Neural cell (in vitro differentiated cells): Measurements from ENCODE around the gene FTCD. TPM values are rescaled to one million over a fixed set of nuclear protein-coding genes. Genes with fewer than 3 reads are reported as not detected.

ENCODE experiments used
- H2AFZ ChIP-seq: fragments of 200-600, 300-800 bp; sonication (generic), shearing (Covaris generic); 2 replicates; pipeline ENCODE4 v1.6.0; 2014; ENCODE audit warnings: low read depth, mild to moderate bottlenecking, antibody characterized with exemption, low read length, moderate library complexity
- H3F3A ChIP-seq: fragments of 200-600 bp; shearing (Covaris generic); 2 replicates; pipeline ENCODE4 v1.6.1; 2016; ENCODE audit warnings: mild to moderate bottlenecking, moderate library complexity, mixed read lengths, antibody characterized with exemption, low read length; ENCODE audit not compliant: insufficient read depth, poor library complexity, severe bottlenecking
- H3K27ac ChIP-seq: fragments of 200-600, 300-800 bp; sonication (generic), shearing (Covaris generic); 2 replicates; pipeline ENCODE4 v1.5.1; 2014; ENCODE audit warnings: mild to moderate bottlenecking, low read length, moderate library complexity
- H3K27me3 ChIP-seq: fragments of 300-800, 200-600 bp; sonication (generic), shearing (Covaris generic); 2 replicates; pipeline ENCODE4 v1.6.0; 2014; ENCODE audit warnings: mild to moderate bottlenecking, low read depth, low read length, moderate library complexity; ENCODE audit not compliant: insufficient read depth
- H3K36me3 ChIP-seq: fragments of 300-800, 200-600 bp; sonication (generic), shearing (Covaris generic); 2 replicates; pipeline ENCODE4 v1.5.1; 2014; ENCODE audit warnings: mild to moderate bottlenecking, antibody characterized with exemption, low read length, moderate library complexity; ENCODE audit not compliant: insufficient read depth
- H3K4me2 ChIP-seq: fragments of 300-800, 200-600 bp; sonication (generic), shearing (Covaris generic); 2 replicates; pipeline ENCODE4 v1.6.0; 2014; ENCODE audit warnings: mild to moderate bottlenecking, low read length
- H3K4me3 ChIP-seq: fragments of 300-800, 200-600 bp; sonication (generic), shearing (Covaris generic); 2 replicates; pipeline ENCODE4 v1.5.1; 2014; ENCODE audit warnings: mild to moderate bottlenecking, low read length, moderate library complexity
- H3K79me2 ChIP-seq: fragments of 200-600 bp; shearing (Covaris generic); replicated peaks from 2 replicates; pipeline ENCODE4 v1.6.0; 2014; ENCODE audit warnings: mild to moderate bottlenecking, low read length, moderate library complexity; ENCODE audit not compliant: insufficient read depth
- H3K9ac ChIP-seq: fragments of 300-800, 200-600 bp; sonication (generic), shearing (Covaris generic); 2 replicates; pipeline ENCODE4 v1.6.1; 2016; ENCODE audit warnings: mild to moderate bottlenecking, low read length, mixed read lengths
- H3K9me2 ChIP-seq: fragments of 200-600 bp; shearing (Covaris generic); 2 replicates; pipeline ENCODE4 v1.6.1; 2016; ENCODE audit warnings: mild to moderate bottlenecking, low read length, mixed read lengths; ENCODE audit not compliant: insufficient read depth
- H3K9me3 ChIP-seq: fragments of 200-600, 300-800 bp; sonication (generic), shearing (Covaris generic); 2 replicates; pipeline ENCODE4 v1.6.1; 2016; ENCODE audit warnings: mild to moderate bottlenecking, mixed run types, low read length, moderate library complexity, mixed read lengths
- H4K20me1 ChIP-seq: fragments of 200-600 bp; shearing (Covaris generic); 2 replicates; pipeline ENCODE4 v1.6.1; 2016; ENCODE audit warnings: mild to moderate bottlenecking, mixed run types; ENCODE audit not compliant: insufficient read depth
- EP300 ChIP-seq: fragments of 450-650 bp; conservative IDR thresholded peaks from 2 replicates; pipeline ENCODE4 v1.6.1; 2014; ENCODE audit warnings: antibody characterized with exemption, mild to moderate bottlenecking, moderate library complexity; ENCODE audit not compliant: poor library complexity, severe bottlenecking
- EZH2 ChIP-seq: fragments of 200-600, 300-800 bp; shearing (Covaris generic), sonication (generic); IDR thresholded peaks from 2 replicates; pipeline ENCODE4 v1.6.1; 2014; ENCODE audit warnings: antibody characterized with exemption, low read length, borderline replicate concordance, mild to moderate bottlenecking; ENCODE audit not compliant: insufficient read depth, poor library complexity, severe bottlenecking
- MXI1 ChIP-seq: fragments of 450-650 bp; conservative IDR thresholded peaks from 2 replicates; pipeline ENCODE4 v1.6.1; 2014; ENCODE audit warnings: antibody characterized with exemption, mild to moderate bottlenecking; ENCODE audit not compliant: poor library complexity, severe bottlenecking
- POLR2AphosphoS5 ChIP-seq: IDR thresholded peaks from 2 replicates; pipeline ENCODE4 v1.6.1; 2012
- RAD21 ChIP-seq: fragments of 450-650 bp; conservative IDR thresholded peaks from 2 replicates; pipeline ENCODE4 v1.6.1; 2014; ENCODE audit warnings: antibody characterized with exemption, mild to moderate bottlenecking, moderate library complexity
- SMC3 ChIP-seq: fragments of 450-650 bp; conservative IDR thresholded peaks from 2 replicates; pipeline ENCODE4 v1.6.1; 2014; ENCODE audit warnings: antibody characterized with exemption, mild to moderate bottlenecking, moderate library complexity; ENCODE audit not compliant: poor library complexity
- TAF1 ChIP-seq: IDR thresholded peaks from 2 replicates; pipeline ENCODE4 v1.6.1; 2012; ENCODE audit warnings: low read depth
- polyA plus RNA-seq: library from polyadenylated mRNA; depleted of rRNA; stranded (reverse); fragments of >200 nt; gene quantifications from 2 replicates; pipeline ENCODE4 v1.2.3, GENCODE V29; 2014
- TF ChIP-seq, protein P1 (sequence below): IDR thresholded peaks from 2 replicates; pipeline ENCODE4 v1.6.1; 2012; ENCODE audit warnings: borderline replicate concordance
- TF ChIP-seq, protein P2 (sequence below): fragments of 450-650 bp; IDR thresholded peaks from 2 replicates; pipeline ENCODE4 v1.5.1; 2014; ENCODE audit warnings: antibody characterized with exemption, mild to moderate bottlenecking, moderate library complexity; ENCODE audit not compliant: poor library complexity, severe bottlenecking

The FTCD gene
- polyA plus RNA-seq, 1 donor from 2014 or later, result 2.0 TPM

DNA sequence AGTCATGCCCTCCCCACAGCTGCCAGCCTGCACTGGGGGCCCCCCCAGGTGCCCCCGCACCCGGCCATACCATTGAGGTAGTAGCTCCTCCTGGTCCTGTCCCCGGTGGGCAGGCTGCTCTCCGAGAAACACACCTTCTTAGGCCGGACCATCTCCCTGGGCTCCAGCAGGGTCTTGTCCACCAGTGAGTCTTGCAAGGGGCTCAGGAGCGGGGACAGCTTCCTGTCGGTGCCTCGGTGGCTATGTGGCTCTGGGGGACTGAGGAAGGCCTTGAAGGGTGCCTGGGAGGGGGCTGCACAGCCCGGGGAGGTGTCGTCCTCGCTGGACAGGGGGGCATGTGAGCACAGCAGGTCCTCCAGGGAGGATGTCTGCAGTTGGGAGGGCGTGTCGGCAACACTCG lies 12.9 kb upstream of the FTCD start:
- TF ChIP-seq EP300 (no peak), SMC3 (no peak), MXI1 (no peak), RAD21 (no peak), POLR2AphosphoS5 (no peak), TAF1 (no peak), EZH2 (no peak)
- TF ChIP-seq, protein P1, sequence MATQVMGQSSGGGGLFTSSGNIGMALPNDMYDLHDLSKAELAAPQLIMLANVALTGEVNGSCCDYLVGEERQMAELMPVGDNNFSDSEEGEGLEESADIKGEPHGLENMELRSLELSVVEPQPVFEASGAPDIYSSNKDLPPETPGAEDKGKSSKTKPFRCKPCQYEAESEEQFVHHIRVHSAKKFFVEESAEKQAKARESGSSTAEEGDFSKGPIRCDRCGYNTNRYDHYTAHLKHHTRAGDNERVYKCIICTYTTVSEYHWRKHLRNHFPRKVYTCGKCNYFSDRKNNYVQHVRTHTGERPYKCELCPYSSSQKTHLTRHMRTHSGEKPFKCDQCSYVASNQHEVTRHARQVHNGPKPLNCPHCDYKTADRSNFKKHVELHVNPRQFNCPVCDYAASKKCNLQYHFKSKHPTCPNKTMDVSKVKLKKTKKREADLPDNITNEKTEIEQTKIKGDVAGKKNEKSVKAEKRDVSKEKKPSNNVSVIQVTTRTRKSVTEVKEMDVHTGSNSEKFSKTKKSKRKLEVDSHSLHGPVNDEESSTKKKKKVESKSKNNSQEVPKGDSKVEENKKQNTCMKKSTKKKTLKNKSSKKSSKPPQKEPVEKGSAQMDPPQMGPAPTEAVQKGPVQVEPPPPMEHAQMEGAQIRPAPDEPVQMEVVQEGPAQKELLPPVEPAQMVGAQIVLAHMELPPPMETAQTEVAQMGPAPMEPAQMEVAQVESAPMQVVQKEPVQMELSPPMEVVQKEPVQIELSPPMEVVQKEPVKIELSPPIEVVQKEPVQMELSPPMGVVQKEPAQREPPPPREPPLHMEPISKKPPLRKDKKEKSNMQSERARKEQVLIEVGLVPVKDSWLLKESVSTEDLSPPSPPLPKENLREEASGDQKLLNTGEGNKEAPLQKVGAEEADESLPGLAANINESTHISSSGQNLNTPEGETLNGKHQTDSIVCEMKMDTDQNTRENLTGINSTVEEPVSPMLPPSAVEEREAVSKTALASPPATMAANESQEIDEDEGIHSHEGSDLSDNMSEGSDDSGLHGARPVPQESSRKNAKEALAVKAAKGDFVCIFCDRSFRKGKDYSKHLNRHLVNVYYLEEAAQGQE, result no peak
- TF ChIP-seq, protein P2, sequence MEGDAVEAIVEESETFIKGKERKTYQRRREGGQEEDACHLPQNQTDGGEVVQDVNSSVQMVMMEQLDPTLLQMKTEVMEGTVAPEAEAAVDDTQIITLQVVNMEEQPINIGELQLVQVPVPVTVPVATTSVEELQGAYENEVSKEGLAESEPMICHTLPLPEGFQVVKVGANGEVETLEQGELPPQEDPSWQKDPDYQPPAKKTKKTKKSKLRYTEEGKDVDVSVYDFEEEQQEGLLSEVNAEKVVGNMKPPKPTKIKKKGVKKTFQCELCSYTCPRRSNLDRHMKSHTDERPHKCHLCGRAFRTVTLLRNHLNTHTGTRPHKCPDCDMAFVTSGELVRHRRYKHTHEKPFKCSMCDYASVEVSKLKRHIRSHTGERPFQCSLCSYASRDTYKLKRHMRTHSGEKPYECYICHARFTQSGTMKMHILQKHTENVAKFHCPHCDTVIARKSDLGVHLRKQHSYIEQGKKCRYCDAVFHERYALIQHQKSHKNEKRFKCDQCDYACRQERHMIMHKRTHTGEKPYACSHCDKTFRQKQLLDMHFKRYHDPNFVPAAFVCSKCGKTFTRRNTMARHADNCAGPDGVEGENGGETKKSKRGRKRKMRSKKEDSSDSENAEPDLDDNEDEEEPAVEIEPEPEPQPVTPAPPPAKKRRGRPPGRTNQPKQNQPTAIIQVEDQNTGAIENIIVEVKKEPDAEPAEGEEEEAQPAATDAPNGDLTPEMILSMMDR, result no peak
- Histone ChIP-seq H3K4me3 (no peak overlapping the region), H2AFZ (no peak overlapping the region), H3K36me3 (peaks cover 3% of the 10 kb centered on the region), H3K9me2 (no peaks in the 10 kb centered on the region), H3K9me3 (peaks cover 4% of the 10 kb centered on the region), H3F3A (no peaks in the 10 kb centered on the region), H4K20me1 (no peaks in the 10 kb centered on the region), H3K27me3 (no peaks in the 10 kb centered on the region), H3K9ac (no peak overlapping the region), H3K27ac (no peak overlapping the region), H3K79me2 (no peaks in the 10 kb centered on the region), H3K4me2 (no peak overlapping the region)

DNA sequence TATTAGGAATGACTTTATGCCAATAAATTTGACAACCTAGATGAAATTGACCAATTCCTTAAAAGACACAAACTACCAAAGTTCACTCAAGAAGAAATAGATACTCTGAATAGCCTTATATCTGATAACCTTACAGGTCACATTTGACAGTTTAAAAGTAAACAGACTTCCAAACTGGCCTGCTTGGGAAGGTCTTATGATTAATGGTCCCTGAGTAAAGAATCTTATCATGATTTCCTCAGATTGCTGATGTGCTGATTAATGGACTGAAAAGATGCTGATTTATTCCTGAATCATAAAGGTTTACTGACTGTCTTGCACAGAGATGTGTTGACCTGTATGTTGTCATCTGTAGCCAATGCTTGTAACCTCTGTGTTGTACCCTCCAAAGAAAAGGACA lies 9.7 kb upstream of the FTCD start:
- no peak overlapping the region for H3K4me2 ChIP-seq
- no peak overlapping the region for H3K27ac ChIP-seq
- no peak overlapping the region for H3K4me3 ChIP-seq
- no peaks in the 10 kb centered on the region for H3K79me2 ChIP-seq
- H3K36me3 ChIP-seq, result peaks cover 3% of the 10 kb centered on the region
- H3K9me2 ChIP-seq, result no peaks in the 10 kb centered on the region
- H3K9ac ChIP-seq, result no peak overlapping the region
- H3F3A ChIP-seq, result no peaks in the 10 kb centered on the region
- no peak overlapping the region for H2AFZ ChIP-seq
- no peak for TF ChIP-seq TAF1
- no peak for TF ChIP-seq RAD21
- TF ChIP-seq POLR2AphosphoS5, result no peak
- TF ChIP-seq, protein P1, result no peak
- no peak for TF ChIP-seq EZH2
- no peak for TF ChIP-seq SMC3
- TF ChIP-seq, protein P2, result no peak
- no peak for TF ChIP-seq MXI1
- no peak for TF ChIP-seq EP300
- peaks cover 4% of the 10 kb centered on the region for H3K9me3 ChIP-seq
- H3K27me3 ChIP-seq, result no peaks in the 10 kb centered on the region
- no peaks in the 10 kb centered on the region for H4K20me1 ChIP-seq
